GM21619 (cell line): ENCODE results near the gene CEMIP2.
"Not testable (repeated sequence)": the region's sequence is repeated elsewhere in the genome, so short reads cannot be mapped to it uniquely, and the experiment has no call there.

Source experiments
- ATAC-seq: cut with Tn5 transposase; IDR thresholded peaks from one replicate; pipeline ENCODE4 v1.9.1; 2021; ENCODE audit not compliant: unreplicated experiment

CEMIP2 gene

GRCh38 chr9:71680189-71680980, 87.9 kb downstream of the CEMIP2 start:
- ATAC-seq, result peak; percentile 45

GRCh38 chr9:71678999-71679398, 89.3 kb downstream of the CEMIP2 start:
- ATAC-seq, result no peak

GRCh38 chr9:71677209-71677608, 91.1 kb downstream of the CEMIP2 start:
- no peak for ATAC-seq

GRCh38 chr9:71676460-71676859, 91.9 kb downstream of the CEMIP2 start:
- ATAC-seq, result no peak

GRCh38 chr9:71675857-71676165, 92.5 kb downstream of the CEMIP2 start:
- no peak for ATAC-seq

- no peak for ATAC-seq
These were observed 93.0 kb downstream of the CEMIP2 start for GRCh38 chr9:71675105-71675856.

- no peak for ATAC-seq
These were observed 95.7 kb downstream of the CEMIP2 start for GRCh38 chr9:71672573-71672972.

- no peak for ATAC-seq
These were observed 97.0 kb downstream of the CEMIP2 start for GRCh38 chr9:71671289-71671688.

- ATAC-seq, result no peak
These were observed 98.2 kb downstream of the CEMIP2 start for GRCh38 chr9:71670121-71670520.

- no peak for ATAC-seq
These were observed 98.9 kb downstream of the CEMIP2 start for GRCh38 chr9:71669284-71669995.

GRCh38 chr9:71668717-71669116, 99.6 kb downstream of the CEMIP2 start:
- no peak for ATAC-seq

- ATAC-seq, result no peak
These were observed 103.1 kb downstream of the CEMIP2 start for GRCh38 chr9:71665247-71665646.

GRCh38 chr9:71664566-71664965, 103.7 kb downstream of the CEMIP2 start:
- no peak for ATAC-seq

- no peak for ATAC-seq
These were observed 104.3 kb downstream of the CEMIP2 start for GRCh38 chr9:71663931-71664459.

GRCh38 chr9:71663216-71663615, 105.1 kb downstream of the CEMIP2 start:
- ATAC-seq, result no peak

GRCh38 chr9:71662082-71662481, 106.2 kb downstream of the CEMIP2 start:
- no peak for ATAC-seq

GRCh38 chr9:71657276-71657675, 111.0 kb downstream of the CEMIP2 start:
- ATAC-seq, result not testable (repeated sequence)

- ATAC-seq, result no peak
These were observed 111.8 kb downstream of the CEMIP2 start for GRCh38 chr9:71656496-71656895.

GRCh38 chr9:71655778-71656177, 112.5 kb downstream of the CEMIP2 start:
- ATAC-seq, result no peak

- ATAC-seq, result no peak
These were observed 113.2 kb downstream of the CEMIP2 start for GRCh38 chr9:71655141-71655540.

GRCh38 chr9:71652480-71652879, 115.8 kb downstream of the CEMIP2 start:
- ATAC-seq, result no peak

- no peak for ATAC-seq
These were observed 119.9 kb downstream of the CEMIP2 start for GRCh38 chr9:71648453-71648852.
